Activated CD8-positive, alpha-beta T cell treated with anti-CD3 and anti-CD28 coated beads, Interleukin-2, amount 10 ng/mL, durations not matched to agents 7 days and 5 days (primary cell): ENCODE data around the gene SYT4. TPM values are rescaled to one million over a fixed set of nuclear protein-coding genes. Genes with fewer than 3 reads are reported as not detected.
"Not testable (repeated sequence)": the region's sequence is repeated elsewhere in the genome, so short reads cannot be mapped to it uniquely, and the experiment has no call there.

Experiments
- ATAC-seq: fragments of 150-1000 bp; cut with Tn5 transposase; one replicate; pipeline ENCODE4 v1.10.0; 2021; ENCODE audit warnings: moderate library complexity
- CTCF ChIA-PET: fragments of 350-600 bp; sonication (Branson Sonifier 250); formaldehyde crosslinking; loops from one replicate; lab custom pipeline; 2021; ENCODE audit warnings: antibody characterized with exemption; lab: Charles Lee
- POLR2A ChIA-PET: fragments of 350-600 bp; sonication (Branson Sonifier 250); formaldehyde crosslinking; loops from one replicate; lab custom pipeline; 2021; ENCODE audit warnings: antibody characterized with exemption; lab: Charles Lee
- DNase-seq: peaks from one replicate; pipeline ENCODE4 v3.0.0-alpha.2; 2020
- H3K27ac Mint-ChIP-seq: one replicate; pipeline ENCODE4 v1.8.0; 2021; ENCODE audit warnings: mild to moderate bottlenecking, mixed read lengths
- H3K27me3 Mint-ChIP-seq: one replicate; pipeline ENCODE4 v1.8.0; 2021; ENCODE audit warnings: low read depth, mixed read lengths
- H3K36me3 Mint-ChIP-seq: one replicate; pipeline ENCODE4 v1.8.0; 2021; ENCODE audit warnings: low read depth, mixed read lengths
- H3K4me1 Mint-ChIP-seq: one replicate; pipeline ENCODE4 v1.8.0; 2021; ENCODE audit warnings: low read depth, mixed read lengths
- H3K4me3 Mint-ChIP-seq: one replicate; pipeline ENCODE4 v1.8.0; 2021; ENCODE audit warnings: mild to moderate bottlenecking, mixed read lengths
- H3K9me3 Mint-ChIP-seq: one replicate; pipeline ENCODE4 v1.8.0; 2022; ENCODE audit warnings: mixed read lengths; ENCODE audit not compliant: insufficient read depth
- total RNA-seq, 2 experiments: library from RNA; stranded (reverse); gene quantifications; one replicate each; pipeline ENCODE4 v1.2.3, GENCODE V29; 2021

SYT4 gene
- total RNA-seq: not detected

DNA sequence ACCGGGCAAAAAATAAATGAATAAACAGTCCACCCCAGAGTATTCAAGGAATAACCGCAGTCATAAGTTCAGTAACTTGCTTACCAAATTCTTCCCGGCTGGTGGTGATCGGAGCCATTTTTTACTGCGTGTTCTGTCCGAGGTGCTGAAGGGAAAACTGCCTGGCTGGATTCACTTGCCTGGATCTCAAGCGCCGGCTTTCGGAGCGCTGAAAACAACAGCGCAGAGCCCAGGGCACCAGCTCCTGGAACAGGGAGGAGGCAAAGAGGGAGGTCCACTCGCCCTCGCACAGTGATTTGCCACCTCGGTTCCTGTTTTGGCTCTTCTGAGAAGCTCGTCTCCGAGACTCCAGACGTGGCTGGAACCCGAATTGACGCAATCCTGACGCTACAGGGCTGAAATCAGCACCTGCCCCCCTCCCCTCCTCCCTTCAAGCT is at the start of gene SYT4:
Gene SYT4 (minus strand): TSS at position 327 of the 437 bp plus-strand sequence. CDS start 209 bp downstream, at position 118.
- H3K27ac Mint-ChIP-seq: no peak within 1 kb of the TSS
- CTCF ChIA-PET: no interaction called here
- H3K36me3 Mint-ChIP-seq: no peaks in the 10 kb centered on the region
- no peak for DNase-seq
- no peaks in the 10 kb centered on the region for H3K9me3 Mint-ChIP-seq
- POLR2A ChIA-PET: no interaction called here
- peaks cover 4% of the 10 kb centered on the region for H3K27me3 Mint-ChIP-seq
- H3K4me1 Mint-ChIP-seq: no peaks in the 10 kb centered on the region
- ATAC-seq: no peak
- no peak within 1 kb of the TSS for H3K4me3 Mint-ChIP-seq

GRCh38 chr18:43322132-43322531 is 44.8 kb upstream of the SYT4 start:
- ChIA-PET POLR2A (no interaction called here), CTCF (no interaction called here)
- H3K9me3 Mint-ChIP-seq: no peaks in the 10 kb centered on the region
- ATAC-seq (no peak), DNase-seq (no peak)
- H3K4me1 Mint-ChIP-seq: no peaks in the 10 kb centered on the region
- H3K27me3 Mint-ChIP-seq: no peaks in the 10 kb centered on the region
- H3K36me3 Mint-ChIP-seq: no peaks in the 10 kb centered on the region
- H3K4me3 Mint-ChIP-seq: no peak overlapping the region
- H3K27ac Mint-ChIP-seq: no peak overlapping the region

- H3K4me1 Mint-ChIP-seq: no peaks in the 10 kb centered on the region
- no peak for DNase-seq
- no peak for ATAC-seq
- ChIA-PET POLR2A (no interaction called here), CTCF (no interaction called here)
- H3K4me3 Mint-ChIP-seq: no peak overlapping the region
- H3K36me3 Mint-ChIP-seq: no peaks in the 10 kb centered on the region
- no peak overlapping the region for H3K27ac Mint-ChIP-seq
- no peaks in the 10 kb centered on the region for H3K9me3 Mint-ChIP-seq
- H3K27me3 Mint-ChIP-seq: no peaks in the 10 kb centered on the region
Observed at GRCh38 chr18:43314941-43315340, 37.7 kb upstream of the SYT4 start.

DNA sequence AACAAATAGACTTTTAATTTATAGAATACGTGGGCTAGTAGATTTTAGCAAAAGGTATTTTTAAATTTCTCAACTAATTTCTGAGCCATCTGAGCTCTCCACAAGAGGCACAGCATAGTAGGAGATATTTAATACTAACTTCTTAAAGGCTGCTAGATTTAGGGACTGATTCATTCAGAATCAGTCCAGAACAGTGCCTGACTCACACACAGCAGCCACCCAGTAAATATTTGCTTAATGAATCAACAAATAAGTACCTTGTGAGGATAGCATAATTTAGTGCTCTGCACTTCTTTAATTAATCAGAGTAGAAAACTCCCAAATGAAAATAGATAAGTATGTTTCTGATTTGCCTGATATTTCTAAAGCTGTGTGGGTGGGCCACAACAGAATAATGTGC is 35.6 kb upstream of the SYT4 start:
- Mint-ChIP-seq H3K36me3 (no peaks in the 10 kb centered on the region), H3K9me3 (no peaks in the 10 kb centered on the region), H3K4me3 (no peak overlapping the region), H3K4me1 (no peaks in the 10 kb centered on the region), H3K27ac (no peak overlapping the region), H3K27me3 (no peaks in the 10 kb centered on the region)
- ChIA-PET CTCF (no interaction called here), POLR2A (no interaction called here)
- ATAC-seq: no peak
- no peak for DNase-seq

DNA sequence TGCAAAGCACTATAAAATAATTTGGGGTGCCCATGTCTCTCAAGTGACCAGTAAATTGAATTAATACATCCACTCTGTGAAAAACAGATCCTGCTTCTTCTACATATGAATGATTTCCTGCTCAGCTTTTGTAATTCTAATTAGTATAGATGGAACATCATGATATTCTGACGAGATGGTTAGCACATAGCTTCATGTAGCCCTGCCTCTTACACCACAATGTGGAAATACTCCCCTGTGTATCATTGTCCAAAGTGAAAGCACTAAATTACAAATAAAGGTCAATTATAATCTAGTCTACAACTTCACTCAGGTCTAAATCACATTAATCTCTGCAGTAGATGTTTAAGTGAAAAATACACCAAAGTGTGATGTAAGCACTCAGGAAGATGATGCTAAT is 32.9 kb upstream of the SYT4 start:
- CTCF ChIA-PET: no interaction called here
- POLR2A ChIA-PET: no interaction called here
- Mint-ChIP-seq H3K27me3 (no peaks in the 10 kb centered on the region), H3K27ac (no peak overlapping the region), H3K4me3 (no peak overlapping the region), H3K4me1 (no peaks in the 10 kb centered on the region), H3K9me3 (no peaks in the 10 kb centered on the region), H3K36me3 (no peaks in the 10 kb centered on the region)
- no peak for DNase-seq
- ATAC-seq: no peak

DNA sequence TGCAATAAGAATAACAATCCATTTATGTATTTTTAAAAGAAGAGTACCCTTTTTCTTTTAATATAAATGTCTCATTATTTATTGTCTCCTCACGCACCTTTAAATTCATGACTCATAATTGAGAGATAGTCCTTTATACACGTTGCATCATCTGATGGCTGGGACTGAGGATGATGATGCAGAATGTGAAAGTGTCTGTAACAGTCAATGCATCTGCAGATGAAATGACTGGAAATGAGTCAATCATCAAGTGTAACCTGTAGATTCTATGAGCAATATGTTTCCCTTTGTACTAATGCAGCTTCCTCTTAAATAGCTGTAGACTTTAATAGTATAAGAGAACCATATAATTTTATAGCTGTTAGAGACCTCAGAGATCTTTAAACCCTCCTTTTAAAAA is 26.1 kb upstream of the SYT4 start:
- H3K4me1 Mint-ChIP-seq: no peaks in the 10 kb centered on the region
- ATAC-seq: no peak
- H3K27ac Mint-ChIP-seq: no peak overlapping the region
- no peaks in the 10 kb centered on the region for H3K36me3 Mint-ChIP-seq
- peaks cover 9% of the 10 kb centered on the region for H3K9me3 Mint-ChIP-seq
- H3K4me3 Mint-ChIP-seq: no peak overlapping the region
- DNase-seq: no peak
- no peaks in the 10 kb centered on the region for H3K27me3 Mint-ChIP-seq
- ChIA-PET POLR2A (no interaction called here), CTCF (no interaction called here)

- POLR2A ChIA-PET: interaction anchor here (0.6 kb wide), 1 partner anchor 797 kb away, joined by 4 read pairs; no protein-coding TSS in a partner anchor
- H3K4me3 Mint-ChIP-seq, ATAC-seq, H3K36me3 Mint-ChIP-seq, H3K27ac Mint-ChIP-seq, H3K9me3 Mint-ChIP-seq, H3K27me3 Mint-ChIP-seq, H3K4me1 Mint-ChIP-seq, DNase-seq, CTCF ChIA-PET: not testable (repeated sequence)
Observed at GRCh38 chr18:43286187-43286586, 8.9 kb upstream of the SYT4 start.

DNA sequence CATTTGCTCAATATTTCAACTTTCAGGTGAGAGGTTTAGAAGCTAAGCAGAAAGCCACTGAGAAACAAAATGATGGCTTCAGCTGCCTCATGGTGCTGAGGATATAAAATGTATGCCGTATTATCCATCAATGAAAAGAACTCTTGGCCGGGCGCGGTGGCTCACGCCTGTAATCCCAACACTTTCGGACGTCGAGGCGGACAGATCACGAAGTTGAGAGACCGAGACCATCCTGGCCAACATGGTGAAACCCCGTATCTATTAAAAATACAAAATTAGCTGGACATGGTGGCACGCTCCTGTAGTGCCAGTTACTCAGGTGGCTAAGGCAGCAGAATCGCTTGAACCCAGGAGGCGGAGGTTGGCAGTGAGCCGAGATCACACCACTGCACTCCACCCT is 6.0 kb upstream of the SYT4 start:
- ATAC-seq (no peak), DNase-seq (no peak)
- H3K36me3 Mint-ChIP-seq: no peaks in the 10 kb centered on the region
- ChIA-PET CTCF (no interaction called here), POLR2A (no interaction called here)
- H3K4me1 Mint-ChIP-seq: no peaks in the 10 kb centered on the region
- H3K27ac Mint-ChIP-seq: no peak overlapping the region
- no peak overlapping the region for H3K4me3 Mint-ChIP-seq
- H3K9me3 Mint-ChIP-seq: peaks cover 6% of the 10 kb centered on the region
- H3K27me3 Mint-ChIP-seq: no peaks in the 10 kb centered on the region

- ATAC-seq: no peak
- Mint-ChIP-seq H3K27ac (no peak overlapping the region), H3K4me3 (no peak overlapping the region), H3K9me3 (no peaks in the 10 kb centered on the region), H3K4me1 (no peaks in the 10 kb centered on the region), H3K27me3 (peaks cover 4% of the 10 kb centered on the region), H3K36me3 (no peaks in the 10 kb centered on the region)
- POLR2A ChIA-PET: no interaction called here
- CTCF ChIA-PET: no interaction called here
- no peak for DNase-seq
Observed at GRCh38 chr18:43279015-43279744, 1.9 kb upstream of the SYT4 start.

- Mint-ChIP-seq H3K9me3 (no peaks in the 10 kb centered on the region), H3K4me3 (no peak overlapping the region), H3K27me3 (peaks cover 4% of the 10 kb centered on the region), H3K27ac (no peak overlapping the region), H3K4me1 (no peaks in the 10 kb centered on the region), H3K36me3 (no peaks in the 10 kb centered on the region)
- ATAC-seq (no peak), DNase-seq (no peak)
- CTCF ChIA-PET: no interaction called here
- POLR2A ChIA-PET: no interaction called here
Observed at GRCh38 chr18:43278355-43278754, 1.1 kb upstream of the SYT4 start.

DNA sequence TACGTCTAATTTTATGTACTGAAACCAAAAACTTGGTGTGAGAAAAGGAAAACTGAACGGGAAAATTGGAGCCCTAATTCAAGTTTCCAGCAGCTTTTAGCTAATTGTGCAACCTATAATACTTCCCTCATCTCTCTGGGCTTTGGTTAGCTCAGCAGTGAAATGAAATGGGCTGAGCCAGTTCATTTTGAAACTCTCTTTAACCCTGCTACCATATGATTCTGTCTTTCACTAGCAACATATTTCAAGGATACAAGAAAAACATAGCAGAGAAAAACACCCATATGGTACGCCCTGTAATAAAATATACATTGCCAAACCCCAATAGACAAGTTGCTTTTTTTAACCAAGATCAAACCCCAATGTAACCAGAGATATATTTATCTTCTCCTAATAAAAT is 799 bp downstream of the SYT4 start:
- no peak for ATAC-seq
- H3K4me3 Mint-ChIP-seq: no peak overlapping the region
- no peaks in the 10 kb centered on the region for H3K9me3 Mint-ChIP-seq
- H3K27ac Mint-ChIP-seq: no peak overlapping the region
- H3K4me1 Mint-ChIP-seq: no peaks in the 10 kb centered on the region
- CTCF ChIA-PET: no interaction called here
- no peak for DNase-seq
- H3K27me3 Mint-ChIP-seq: peaks cover 4% of the 10 kb centered on the region
- H3K36me3 Mint-ChIP-seq: no peaks in the 10 kb centered on the region
- POLR2A ChIA-PET: no interaction called here

DNA sequence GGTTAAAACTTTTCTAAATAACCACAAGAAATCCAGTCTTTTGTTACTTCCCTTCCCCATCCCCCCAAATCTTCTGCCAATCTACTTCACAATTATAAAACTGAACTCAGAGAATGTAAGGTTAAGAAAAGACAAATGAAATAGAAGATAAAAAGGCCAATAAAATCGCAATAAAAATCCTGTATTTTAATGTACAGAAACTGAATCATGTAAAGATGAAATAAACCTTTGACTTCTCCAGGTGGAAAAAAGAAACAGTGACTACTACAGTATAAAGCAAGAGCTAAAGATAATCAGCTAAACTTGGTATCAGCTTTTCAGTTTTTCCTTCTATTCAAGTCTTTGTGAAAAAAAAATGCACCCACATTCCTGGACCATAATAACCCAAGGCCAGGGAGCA is 1.7 kb downstream of the SYT4 start:
- DNase-seq: no peak
- Mint-ChIP-seq H3K4me3 (no peak overlapping the region), H3K9me3 (no peaks in the 10 kb centered on the region), H3K36me3 (no peaks in the 10 kb centered on the region), H3K27ac (no peak overlapping the region), H3K4me1 (no peaks in the 10 kb centered on the region), H3K27me3 (peaks cover 4% of the 10 kb centered on the region)
- ChIA-PET CTCF (no interaction called here), POLR2A (no interaction called here)
- no peak for ATAC-seq

DNA sequence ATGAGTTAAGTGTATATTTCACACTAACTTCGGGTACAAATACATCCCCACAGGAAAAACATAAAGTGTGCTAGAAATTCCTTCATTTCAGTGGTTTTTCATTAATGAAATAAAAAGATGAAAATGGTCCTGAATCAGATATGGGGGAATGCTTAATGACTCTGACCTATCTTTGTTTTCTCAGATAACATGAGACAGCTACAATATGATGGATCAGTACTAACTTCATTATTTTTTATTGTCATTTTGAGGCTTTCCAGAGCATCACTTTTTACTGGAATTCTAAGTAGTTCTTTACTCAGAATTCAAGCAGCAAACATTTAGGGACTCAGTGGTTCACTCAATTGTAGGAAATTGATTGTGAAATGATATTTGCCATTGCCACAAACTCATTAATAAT is 2.8 kb downstream of the SYT4 start:
- H3K27me3 Mint-ChIP-seq: peaks cover 4% of the 10 kb centered on the region
- POLR2A ChIA-PET: no interaction called here
- no peaks in the 10 kb centered on the region for H3K9me3 Mint-ChIP-seq
- DNase-seq (no peak), ATAC-seq (no peak)
- no peaks in the 10 kb centered on the region for H3K4me1 Mint-ChIP-seq
- no peaks in the 10 kb centered on the region for H3K36me3 Mint-ChIP-seq
- CTCF ChIA-PET: interaction anchor here (1.1 to 5.3 kb wide), 2 partner anchors 1160 to 1221 kb away, joined by 3 to 64 read pairs; no protein-coding TSS in a partner anchor
- H3K4me3 Mint-ChIP-seq: no peak overlapping the region
- no peak overlapping the region for H3K27ac Mint-ChIP-seq
